ENCODE data around the gene NRP2. TPM values are rescaled to one million over a fixed set of nuclear protein-coding genes. Genes with fewer than 3 reads are reported as not detected.

NRP2 gene
- total and polyA plus RNA-seq, 2 of the 13 experiments (the other 11 are each of a cell fraction or from before 2014, with no cell fraction given): 0.65 to 1.4 TPM

DNA sequence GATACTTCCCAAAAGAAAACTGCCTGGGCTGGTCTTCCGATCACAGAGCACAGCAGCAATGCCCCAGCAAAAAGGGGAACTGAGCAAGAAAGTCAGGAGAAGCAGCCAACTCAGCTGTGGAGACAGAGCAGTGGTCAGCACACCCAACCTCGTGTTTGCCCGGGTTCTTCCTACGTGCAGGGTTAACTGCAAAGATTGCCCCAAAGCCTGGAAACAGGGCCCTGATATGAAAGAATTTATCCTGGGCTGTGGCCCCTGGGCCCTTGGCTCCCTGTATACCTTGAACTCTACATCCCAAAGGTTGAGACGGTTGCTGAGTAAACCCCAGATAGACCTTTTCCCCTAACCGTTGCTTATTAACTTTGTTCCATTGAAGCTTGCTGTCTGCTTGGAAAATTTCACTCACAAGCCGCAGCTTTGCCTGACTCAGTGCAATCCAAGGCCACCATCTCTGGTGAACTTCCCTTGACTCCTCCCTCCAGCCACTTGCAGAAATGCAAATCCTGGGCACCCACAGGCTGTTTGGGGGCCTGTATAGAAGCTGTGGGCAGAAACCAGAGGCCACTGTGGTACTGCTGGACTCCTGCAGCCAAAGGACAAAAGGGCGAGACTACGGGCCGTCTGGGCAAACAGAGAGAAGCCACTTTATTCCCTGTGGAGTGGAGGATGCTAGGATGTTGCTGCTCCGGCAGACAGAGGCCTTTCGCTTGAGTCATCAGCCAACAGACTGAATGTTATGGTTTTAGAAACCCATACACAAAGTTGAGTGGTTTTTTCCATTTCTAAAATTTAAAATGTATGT lies 18.2 kb downstream of the NRP2 start (continued):
- TF ChIP-seq RARA (CRISPR knock-in tag; IDR thresholded peaks at IDR 0.05) (peak; percentile 87), KLF15 (CRISPR knock-in tag; IDR thresholded peaks at IDR 0.05; ENCODE audit: borderline replicate concordance) (no peak), CEBPG (CRISPR knock-in tag; IDR thresholded peaks at IDR 0.05) (peak; percentile 38; the same call in 1 of the 2 replicates), ZFX (CRISPR knock-in tag; IDR thresholded peaks at IDR 0.05; ENCODE audit: low read depth) (peak; percentile 54; the same call in 1 of the 2 replicates), ZKSCAN1 (IDR thresholded peaks at IDR 0.05; ENCODE audit: low read length) (no peak), AHR (CRISPR knock-in tag; IDR thresholded peaks at IDR 0.05) (0 out of 2 replicates have a peak, but pooled peaks have one; percentile 22), ZNF792 (CRISPR knock-in tag; IDR thresholded peaks at IDR 0.05) (peak; percentile 35; the same call in 1 of the 2 replicates), JARID2 (CRISPR knock-in tag; IDR thresholded peaks at IDR 0.05; ENCODE audit: insufficient replicate concordance) (no peak), HDAC6 (IDR thresholded peaks at IDR 0.05; ENCODE audit: low read depth, low read length) (no peak), PRPF4 (IDR thresholded peaks at IDR 0.05; ENCODE audit: low read depth, low read length, poor library complexity, severe bottlenecking) (no peak), SCMH1 (CRISPR knock-in tag; IDR thresholded peaks at IDR 0.05; ENCODE audit: borderline replicate concordance) (no peak), ASH2L (IDR thresholded peaks at IDR 0.05; ENCODE audit: insufficient read length, low read depth, low read length) (peak; percentile 62), SRSF4 (IDR thresholded peaks at IDR 0.05; ENCODE audit: low read depth, low read length, poor library complexity, severe bottlenecking) (no peak), ZNF614 (CRISPR knock-in tag; IDR thresholded peaks at IDR 0.05; ENCODE audit: borderline replicate concordance) (no peak; the same call in 1 of the 2 replicates), ZNF557 (CRISPR knock-in tag; IDR thresholded peaks at IDR 0.05) (peak; percentile 77; the same call in 1 of the 2 replicates)
- TF ChIP-seq, protein P1, sequence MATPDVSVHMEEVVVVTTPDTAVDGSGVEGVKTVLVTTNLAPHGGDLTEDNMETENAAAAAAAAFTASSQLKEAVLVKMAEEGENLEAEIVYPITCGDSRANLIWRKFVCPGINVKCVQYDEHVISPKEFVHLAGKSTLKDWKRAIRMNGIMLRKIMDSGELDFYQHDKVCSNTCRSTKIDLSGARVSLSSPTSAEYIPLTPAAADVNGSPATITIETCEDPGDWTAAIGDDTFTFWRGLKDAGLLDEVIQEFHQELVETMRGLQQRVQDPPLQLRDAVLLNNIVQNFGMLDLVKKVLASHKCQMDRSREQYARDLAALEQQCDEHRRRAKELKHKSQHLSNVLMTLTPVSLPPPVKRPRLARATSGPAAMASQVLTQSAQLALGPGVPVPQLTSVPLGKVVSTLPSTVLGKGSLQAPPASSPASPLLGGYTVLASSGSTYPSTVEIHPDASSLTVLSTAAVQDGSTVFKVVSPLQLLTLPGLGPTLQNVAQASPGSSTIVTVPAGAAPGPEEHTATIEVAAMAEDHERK (CRISPR knock-in tag; IDR thresholded peaks at IDR 0.05; ENCODE audit: low read depth): no peak
- TF ChIP-seq, protein P2, sequence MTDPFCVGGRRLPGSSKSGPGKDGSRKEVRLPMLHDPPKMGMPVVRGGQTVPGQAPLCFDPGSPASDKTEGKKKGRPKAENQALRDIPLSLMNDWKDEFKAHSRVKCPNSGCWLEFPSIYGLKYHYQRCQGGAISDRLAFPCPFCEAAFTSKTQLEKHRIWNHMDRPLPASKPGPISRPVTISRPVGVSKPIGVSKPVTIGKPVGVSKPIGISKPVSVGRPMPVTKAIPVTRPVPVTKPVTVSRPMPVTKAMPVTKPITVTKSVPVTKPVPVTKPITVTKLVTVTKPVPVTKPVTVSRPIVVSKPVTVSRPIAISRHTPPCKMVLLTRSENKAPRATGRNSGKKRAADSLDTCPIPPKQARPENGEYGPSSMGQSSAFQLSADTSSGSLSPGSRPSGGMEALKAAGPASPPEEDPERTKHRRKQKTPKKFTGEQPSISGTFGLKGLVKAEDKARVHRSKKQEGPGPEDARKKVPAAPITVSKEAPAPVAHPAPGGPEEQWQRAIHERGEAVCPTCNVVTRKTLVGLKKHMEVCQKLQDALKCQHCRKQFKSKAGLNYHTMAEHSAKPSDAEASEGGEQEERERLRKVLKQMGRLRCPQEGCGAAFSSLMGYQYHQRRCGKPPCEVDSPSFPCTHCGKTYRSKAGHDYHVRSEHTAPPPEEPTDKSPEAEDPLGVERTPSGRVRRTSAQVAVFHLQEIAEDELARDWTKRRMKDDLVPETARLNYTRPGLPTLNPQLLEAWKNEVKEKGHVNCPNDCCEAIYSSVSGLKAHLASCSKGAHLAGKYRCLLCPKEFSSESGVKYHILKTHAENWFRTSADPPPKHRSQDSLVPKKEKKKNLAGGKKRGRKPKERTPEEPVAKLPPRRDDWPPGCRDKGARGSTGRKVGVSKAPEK (CRISPR knock-in tag; IDR thresholded peaks at IDR 0.05; ENCODE audit: borderline replicate concordance): no peak
- TF ChIP-seq, protein P3, sequence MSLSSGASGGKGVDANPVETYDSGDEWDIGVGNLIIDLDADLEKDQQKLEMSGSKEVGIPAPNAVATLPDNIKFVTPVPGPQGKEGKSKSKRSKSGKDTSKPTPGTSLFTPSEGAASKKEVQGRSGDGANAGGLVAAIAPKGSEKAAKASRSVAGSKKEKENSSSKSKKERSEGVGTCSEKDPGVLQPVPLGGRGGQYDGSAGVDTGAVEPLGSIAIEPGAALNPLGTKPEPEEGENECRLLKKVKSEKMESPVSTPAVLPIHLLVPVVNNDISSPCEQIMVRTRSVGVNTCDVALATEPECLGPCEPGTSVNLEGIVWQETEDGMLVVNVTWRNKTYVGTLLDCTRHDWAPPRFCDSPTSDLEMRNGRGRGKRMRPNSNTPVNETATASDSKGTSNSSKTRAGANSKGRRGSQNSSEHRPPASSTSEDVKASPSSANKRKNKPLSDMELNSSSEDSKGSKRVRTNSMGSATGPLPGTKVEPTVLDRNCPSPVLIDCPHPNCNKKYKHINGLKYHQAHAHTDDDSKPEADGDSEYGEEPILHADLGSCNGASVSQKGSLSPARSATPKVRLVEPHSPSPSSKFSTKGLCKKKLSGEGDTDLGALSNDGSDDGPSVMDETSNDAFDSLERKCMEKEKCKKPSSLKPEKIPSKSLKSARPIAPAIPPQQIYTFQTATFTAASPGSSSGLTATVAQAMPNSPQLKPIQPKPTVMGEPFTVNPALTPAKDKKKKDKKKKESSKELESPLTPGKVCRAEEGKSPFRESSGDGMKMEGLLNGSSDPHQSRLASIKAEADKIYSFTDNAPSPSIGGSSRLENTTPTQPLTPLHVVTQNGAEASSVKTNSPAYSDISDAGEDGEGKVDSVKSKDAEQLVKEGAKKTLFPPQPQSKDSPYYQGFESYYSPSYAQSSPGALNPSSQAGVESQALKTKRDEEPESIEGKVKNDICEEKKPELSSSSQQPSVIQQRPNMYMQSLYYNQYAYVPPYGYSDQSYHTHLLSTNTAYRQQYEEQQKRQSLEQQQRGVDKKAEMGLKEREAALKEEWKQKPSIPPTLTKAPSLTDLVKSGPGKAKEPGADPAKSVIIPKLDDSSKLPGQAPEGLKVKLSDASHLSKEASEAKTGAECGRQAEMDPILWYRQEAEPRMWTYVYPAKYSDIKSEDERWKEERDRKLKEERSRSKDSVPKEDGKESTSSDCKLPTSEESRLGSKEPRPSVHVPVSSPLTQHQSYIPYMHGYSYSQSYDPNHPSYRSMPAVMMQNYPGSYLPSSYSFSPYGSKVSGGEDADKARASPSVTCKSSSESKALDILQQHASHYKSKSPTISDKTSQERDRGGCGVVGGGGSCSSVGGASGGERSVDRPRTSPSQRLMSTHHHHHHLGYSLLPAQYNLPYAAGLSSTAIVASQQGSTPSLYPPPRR (CRISPR knock-in tag; IDR thresholded peaks at IDR 0.05; ENCODE audit: borderline replicate concordance): 0 out of 2 replicates have a peak, but pooled peaks have one; percentile 32
- TF ChIP-seq, protein P4, sequence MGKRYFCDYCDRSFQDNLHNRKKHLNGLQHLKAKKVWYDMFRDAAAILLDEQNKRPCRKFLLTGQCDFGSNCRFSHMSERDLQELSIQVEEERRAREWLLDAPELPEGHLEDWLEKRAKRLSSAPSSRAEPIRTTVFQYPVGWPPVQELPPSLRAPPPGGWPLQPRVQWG (CRISPR knock-in tag; IDR thresholded peaks at IDR 0.05; ENCODE audit: borderline replicate concordance, low read depth): no peak
